Measurements from ENCODE around the gene CCT5.

DNA sequence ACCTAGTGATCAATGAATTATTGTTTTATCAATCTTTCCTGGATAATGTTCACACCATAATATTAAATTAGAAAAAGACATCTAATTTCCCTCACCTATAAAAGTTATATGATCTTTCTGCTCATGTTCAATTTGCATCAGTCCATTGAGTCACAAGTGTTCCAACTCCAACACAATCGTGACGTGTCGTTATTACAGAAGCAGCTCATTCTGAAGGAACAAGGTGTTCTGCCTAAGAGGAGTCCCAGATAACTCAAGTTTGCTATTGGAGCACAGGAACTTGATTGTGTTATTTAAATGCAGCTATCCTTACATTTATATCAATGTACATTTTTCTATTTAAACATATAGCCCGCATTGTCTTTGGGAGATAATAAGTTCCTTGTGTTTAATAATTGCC, 31.0 kb upstream of the CCT5 start:
- TF ChIP-seq, protein P1, sequence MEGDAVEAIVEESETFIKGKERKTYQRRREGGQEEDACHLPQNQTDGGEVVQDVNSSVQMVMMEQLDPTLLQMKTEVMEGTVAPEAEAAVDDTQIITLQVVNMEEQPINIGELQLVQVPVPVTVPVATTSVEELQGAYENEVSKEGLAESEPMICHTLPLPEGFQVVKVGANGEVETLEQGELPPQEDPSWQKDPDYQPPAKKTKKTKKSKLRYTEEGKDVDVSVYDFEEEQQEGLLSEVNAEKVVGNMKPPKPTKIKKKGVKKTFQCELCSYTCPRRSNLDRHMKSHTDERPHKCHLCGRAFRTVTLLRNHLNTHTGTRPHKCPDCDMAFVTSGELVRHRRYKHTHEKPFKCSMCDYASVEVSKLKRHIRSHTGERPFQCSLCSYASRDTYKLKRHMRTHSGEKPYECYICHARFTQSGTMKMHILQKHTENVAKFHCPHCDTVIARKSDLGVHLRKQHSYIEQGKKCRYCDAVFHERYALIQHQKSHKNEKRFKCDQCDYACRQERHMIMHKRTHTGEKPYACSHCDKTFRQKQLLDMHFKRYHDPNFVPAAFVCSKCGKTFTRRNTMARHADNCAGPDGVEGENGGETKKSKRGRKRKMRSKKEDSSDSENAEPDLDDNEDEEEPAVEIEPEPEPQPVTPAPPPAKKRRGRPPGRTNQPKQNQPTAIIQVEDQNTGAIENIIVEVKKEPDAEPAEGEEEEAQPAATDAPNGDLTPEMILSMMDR (IDR thresholded peaks at IDR 0.05): no peak
- no peak for TF ChIP-seq POLR2A (IDR thresholded peaks at IDR 0.05)

All from body of pancreas (tissue), 4 donors.